GM10266 (cell line): ENCODE data around the gene RPS29.

Source experiments
- DNase-seq: peaks from one replicate; pipeline ENCODE4 v3.0.0; 2012; ENCODE audit errors: extremely low spot score
- TF ChIP-seq, protein P1 (sequence below): IDR thresholded peaks from 2 replicates; pipeline ENCODE4 v1.5.1; 2012; ENCODE audit warnings: mild to moderate bottlenecking, low read depth; ENCODE audit not compliant: control insufficient read depth, insufficient read depth; ENCODE audit errors: missing control alignments

Gene RPS29

DNA sequence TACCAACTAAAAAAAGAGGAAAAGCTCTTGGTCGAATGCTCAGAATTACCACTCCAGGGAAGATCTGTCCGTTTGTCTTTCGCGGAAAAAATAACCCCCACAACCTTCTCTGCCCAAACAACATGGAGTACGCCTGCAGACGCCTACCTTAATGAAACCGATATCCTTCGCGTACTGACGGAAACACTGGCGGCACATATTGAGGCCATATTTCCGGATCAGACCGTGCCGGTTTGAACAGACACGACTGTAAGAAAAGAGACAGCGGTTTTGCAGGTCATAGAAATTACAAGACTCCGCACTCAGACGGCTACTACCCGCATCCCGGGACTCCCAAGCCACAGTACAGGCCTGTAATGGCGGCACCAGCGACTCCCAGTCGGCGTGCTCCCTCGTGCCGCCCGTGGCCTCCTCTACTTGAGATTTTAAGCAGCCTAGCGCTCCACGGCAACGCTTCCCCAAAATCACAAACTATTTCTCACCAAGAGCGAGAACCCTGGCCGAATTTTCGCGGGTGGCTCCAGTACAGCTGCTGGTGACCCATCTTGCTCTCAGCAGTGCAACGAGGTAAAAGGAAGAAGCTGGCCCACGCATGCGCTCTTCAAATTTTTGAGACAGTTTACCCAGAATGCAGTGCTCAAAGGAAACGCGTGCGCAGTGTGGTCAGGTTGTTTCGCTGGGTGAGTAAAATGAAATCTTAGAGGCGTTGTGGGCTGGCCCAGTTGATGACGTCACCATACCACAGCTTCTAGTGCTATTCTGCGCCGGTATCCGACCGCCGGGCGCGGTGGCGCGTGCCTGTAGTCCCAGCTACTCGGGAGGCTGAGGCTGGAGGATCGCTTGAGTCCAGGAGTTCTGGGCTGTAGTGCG is at the start of gene RPS29:
Gene RPS29, minus strand, starts transcription at position 578 of the 870 bp plus-strand sequence. Its CDS starts 34 bp downstream, at position 544.
- peak; percentile 85 for DNase-seq
- TF ChIP-seq, protein P1, sequence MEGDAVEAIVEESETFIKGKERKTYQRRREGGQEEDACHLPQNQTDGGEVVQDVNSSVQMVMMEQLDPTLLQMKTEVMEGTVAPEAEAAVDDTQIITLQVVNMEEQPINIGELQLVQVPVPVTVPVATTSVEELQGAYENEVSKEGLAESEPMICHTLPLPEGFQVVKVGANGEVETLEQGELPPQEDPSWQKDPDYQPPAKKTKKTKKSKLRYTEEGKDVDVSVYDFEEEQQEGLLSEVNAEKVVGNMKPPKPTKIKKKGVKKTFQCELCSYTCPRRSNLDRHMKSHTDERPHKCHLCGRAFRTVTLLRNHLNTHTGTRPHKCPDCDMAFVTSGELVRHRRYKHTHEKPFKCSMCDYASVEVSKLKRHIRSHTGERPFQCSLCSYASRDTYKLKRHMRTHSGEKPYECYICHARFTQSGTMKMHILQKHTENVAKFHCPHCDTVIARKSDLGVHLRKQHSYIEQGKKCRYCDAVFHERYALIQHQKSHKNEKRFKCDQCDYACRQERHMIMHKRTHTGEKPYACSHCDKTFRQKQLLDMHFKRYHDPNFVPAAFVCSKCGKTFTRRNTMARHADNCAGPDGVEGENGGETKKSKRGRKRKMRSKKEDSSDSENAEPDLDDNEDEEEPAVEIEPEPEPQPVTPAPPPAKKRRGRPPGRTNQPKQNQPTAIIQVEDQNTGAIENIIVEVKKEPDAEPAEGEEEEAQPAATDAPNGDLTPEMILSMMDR: no peak

DNA sequence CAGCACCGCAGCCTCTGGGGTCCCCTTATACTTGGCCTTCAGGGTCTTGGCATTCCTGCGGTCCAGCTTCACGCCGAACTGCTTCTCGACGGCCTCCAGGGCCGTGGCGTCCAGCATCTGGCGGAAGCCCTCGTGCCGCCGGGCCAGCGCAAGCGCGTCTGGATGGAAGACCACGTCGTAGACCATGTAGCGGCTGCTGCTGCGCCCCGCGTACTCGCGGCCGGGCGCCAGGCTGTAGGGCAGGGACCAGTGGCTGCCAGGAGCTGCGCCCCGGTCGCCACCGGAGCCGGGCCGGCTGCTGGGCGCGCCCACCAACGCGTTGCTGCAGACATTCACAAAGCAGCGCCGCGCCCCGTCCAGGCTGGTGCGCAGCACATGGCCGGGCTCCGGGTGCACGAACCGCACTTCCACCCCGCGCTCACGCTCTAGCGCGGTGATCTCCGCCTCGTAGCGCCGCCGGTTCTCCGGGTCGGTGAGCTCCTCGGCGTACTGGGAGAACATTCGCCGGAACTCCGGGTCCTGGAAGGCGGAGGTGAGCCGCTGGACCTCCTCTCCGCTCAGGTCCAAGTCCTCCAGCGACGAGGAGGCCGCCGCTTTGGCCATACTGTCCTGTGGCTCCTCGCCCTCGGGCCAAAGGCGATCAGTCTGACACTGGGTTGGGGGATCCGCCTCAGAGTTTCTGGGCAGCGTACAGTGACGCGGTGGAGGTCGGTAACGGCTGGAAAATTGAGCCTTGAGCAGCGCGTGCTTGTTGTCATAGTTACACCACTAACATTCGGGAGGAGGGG is 48.6 kb upstream of the RPS29 start, which contains the start of gene DNAAF2:
Gene DNAAF2, minus strand, starts transcription at position 698 of the 788 bp plus-strand sequence. Its CDS starts 95 bp downstream, at position 603.
- TF ChIP-seq, protein P1: no peak
- DNase-seq: peak; percentile 54

DNA sequence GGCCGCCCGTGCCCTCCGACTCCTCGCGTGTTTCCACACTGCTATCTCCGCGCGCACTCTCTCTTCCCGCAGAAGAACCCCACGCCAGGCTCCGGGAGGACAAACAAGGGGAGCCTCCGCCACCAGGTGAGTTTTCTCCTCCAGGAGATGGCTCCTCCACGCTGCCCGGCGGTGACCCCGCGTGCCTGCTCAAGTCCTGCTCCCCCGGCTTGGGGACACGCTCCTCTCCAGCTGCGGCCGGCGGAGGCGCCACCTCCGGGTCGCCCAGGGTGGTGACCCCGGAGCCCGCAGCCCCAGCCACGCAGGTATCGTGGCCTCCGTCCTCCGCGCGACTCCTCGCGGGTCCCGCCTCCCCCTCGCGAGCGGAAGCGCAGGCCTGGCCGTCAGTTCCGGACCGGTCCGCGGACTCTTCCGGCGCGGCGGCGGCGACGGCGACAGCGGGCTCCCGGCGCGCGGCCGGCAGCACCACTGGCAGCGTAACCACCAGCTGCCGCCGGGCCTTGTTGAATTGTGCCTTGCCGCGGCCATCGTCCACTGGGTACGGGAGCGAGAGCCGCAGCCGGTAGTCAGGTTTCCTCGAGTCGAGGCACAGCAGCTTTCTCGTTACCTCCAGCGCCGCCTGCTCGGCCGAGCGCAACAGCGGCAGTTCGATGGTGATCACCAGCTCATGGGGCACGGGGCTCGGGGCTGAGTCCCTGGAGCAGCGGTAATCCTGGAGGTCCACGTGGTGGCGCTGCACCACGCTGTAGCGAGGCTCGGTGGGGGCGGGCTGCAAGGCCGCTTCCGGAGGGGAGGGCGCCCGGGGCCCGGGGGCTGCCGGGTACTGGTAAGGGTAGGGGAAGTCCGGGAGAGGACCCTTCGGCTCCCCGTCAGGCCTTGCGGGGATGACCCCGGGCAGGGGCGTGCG is 47.7 kb upstream of the RPS29 start:
- TF ChIP-seq, protein P1: peak; percentile 96
- DNase-seq: peak; percentile 95

DNA sequence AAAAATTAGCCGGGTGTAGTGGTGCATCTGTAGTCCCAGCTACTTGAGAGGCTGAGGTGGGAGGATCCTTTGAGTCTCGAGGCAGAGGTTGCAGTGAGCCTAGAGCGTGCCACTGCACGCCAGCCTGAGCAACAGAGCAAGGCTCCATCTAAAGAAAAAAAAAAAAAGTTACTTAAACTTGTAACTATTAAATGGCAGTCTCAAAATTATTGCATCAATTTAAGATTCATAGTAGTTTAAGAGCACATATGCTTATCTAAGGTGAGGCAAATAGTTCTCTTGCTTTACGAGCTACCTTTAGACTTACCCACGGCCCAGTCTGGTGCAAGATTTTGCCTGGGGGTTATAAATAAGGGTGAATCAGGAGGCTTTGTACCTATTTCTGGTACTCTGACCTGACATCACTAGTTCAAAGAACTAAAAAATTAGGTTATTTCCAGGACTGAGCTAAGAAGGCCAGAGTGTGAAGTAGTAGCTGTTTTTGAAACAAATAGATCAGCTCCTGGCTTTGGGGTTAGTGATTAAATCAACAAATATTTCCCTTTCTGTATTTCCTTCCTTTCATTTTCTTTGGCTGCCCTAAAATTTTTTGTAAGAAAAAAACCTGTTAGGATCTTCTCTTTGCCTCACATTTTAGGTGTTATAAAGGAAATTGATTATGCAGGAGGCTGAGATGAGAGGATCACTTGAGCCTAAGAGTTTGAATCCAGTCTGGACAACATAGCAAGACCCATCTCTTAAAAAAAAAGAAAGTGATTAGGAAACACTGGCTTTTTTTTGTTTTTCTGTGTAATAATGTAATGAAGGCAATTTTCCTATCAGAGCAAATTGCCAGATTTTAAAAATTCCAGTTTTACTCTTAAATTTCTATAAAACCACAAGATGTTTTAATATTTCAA is 38.0 kb upstream of the RPS29 start:
- TF ChIP-seq, protein P1: no peak
- DNase-seq: peak; percentile 47

DNA sequence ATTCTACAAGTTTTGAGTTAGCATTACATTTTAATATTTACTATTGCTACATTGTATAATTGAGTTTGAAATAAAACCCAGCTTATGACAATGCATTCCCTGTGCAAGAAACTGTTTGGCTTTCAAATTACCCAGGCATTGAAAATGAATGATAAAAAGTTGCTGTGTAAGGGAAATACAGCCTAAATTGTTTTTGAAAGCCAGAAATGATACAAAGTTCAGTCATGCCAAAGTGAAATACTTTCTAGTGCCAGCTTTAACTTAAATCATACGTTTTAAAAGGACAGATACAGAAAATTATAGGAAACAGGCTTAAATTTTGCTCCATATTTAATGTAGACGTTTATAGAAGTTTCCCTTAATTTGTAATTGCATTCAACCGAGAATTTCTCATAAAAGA is 37.2 kb upstream of the RPS29 start:
- TF ChIP-seq, protein P1: no peak
- no peak for DNase-seq
